ENCODE data around the gene DHX29.
A peak's percentile ranks its signal among the peaks of the same experiment; 100 is the strongest.

Gene DHX29

DNA sequence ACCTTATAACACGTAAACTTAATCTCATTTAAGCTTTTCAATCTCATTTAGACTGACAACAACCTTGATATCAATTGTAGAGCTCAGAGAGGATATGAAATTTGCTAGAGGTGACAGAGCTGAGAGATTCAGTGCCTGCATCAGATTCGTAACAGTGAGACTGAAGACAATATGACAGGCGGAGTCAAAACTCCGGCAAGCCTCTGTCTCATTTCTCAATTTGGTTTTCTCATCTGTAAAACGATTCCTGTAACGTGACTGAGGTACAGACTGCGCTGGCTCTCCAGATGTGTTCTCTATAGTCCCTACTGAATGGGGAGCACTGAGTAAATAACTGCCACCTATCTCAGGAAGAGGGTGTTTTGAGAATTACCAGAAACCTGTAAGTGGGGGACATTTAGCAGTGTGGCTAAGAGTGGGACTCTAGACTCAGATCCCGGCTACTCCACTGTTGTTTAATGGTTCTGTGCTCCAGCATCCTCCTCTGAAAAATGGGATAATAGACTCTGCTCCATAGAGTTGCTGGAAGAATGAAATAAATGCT lies 77.3 kb downstream of the DHX29 start:
- TF ChIP-seq CTCF (IDR thresholded peaks at IDR 0.05) = no peak

GRCh38 chr5:55227664-55228430 lies 79.6 kb downstream of the DHX29 start:
- TF ChIP-seq CTCF (IDR thresholded peaks at IDR 0.05) = no peak

DNA sequence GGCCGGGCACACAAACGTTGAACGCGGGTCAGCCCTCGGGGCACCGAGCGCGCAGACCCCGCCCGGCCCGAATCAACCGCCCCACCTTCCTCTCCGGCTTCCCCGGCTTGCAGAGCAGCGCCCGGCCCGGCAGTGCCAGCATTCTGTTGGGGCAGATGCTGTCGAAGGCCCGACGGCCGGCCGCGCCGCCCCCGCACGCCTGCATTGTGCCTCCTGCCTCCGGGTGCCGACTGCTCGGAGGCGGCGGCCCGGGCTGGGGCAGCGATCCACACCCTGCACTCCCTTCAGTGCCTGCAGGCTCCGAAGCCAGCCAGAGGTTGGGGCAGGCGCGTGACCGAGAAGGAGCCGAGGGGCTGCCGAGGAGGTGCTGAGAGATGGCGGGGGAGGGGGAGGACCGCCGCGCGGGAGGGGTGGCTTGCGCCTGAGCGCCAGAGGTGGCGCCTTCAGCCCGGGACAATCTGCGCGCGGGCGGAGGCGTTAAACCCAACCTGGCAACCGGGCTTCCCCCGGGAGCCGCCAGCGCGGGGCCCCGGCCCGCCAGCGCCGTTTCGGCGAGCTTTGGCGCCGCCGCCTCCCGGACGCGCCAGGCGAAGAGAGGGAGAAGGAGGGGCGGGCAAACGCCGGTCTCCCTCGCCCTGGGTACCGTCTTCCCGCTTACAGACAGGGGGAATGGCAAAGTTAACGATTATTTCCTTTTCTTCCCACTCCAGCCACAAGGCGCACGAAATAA lies 80.4 kb downstream of the DHX29 start, which contains the start of gene MCIDAS:
MCIDAS (minus strand) TSS at position 382 of the 730 bp plus-strand sequence; CDS start at position 205, 177 bp downstream.
- TF ChIP-seq CTCF (IDR thresholded peaks at IDR 0.05) = peak; percentile 44; the same call in 1 of the 2 replicates

- TF ChIP-seq CTCF (IDR thresholded peaks at IDR 0.05) = peak; percentile 35
Measured at GRCh38 chr5:55226027-55226933, 81.2 kb downstream of the DHX29 start.

DNA sequence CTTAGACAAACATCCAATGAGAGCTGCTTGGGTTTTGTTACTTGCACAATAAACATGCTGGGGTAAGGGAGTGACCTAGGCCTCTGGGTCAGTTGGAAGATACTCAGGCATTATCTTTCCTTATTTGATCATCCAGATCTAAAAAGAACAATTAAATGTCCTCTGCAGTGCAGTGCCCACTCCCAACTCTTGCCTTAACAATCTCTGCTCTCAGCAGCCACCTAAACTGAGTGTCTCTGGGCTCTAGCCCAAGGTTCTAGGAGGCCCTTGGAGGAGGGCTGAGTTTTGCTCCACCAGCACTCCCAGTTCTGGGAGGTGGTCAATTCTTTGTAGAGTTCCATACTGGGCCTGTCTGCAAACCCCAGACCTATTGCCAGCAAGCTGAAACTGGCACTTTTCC lies 82.1 kb downstream of the DHX29 start:
- no peak for TF ChIP-seq CTCF (IDR thresholded peaks at IDR 0.05)

DNA sequence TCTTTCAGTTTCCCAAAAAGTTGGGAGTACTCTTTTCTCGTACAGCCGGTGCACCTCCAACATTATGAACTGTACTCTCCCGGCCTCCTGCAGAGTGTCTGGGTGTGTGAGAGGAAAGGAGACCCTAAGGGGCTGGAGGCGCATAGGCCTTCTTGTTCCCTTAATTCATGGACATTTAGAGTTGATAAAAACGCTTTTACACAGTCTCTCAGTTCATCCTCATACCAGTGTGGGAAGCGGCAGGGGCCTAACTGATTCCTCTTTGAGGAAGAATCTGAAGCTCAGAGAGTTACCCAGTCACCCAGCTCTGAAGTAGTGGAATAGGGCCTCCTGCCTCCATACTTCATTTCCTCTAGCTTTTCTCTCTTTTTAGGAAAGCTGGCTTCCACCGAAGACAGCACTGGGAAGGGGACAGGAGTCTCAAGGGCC lies 83.7 kb downstream of the DHX29 start:
- no peak for TF ChIP-seq CTCF (IDR thresholded peaks at IDR 0.05)
